ENCODE results near the gene ATP1A2. TPM values are rescaled to one million over a fixed set of nuclear protein-coding genes. Genes with fewer than 3 reads are reported as not detected.

The ATP1A2 gene
- total and polyA plus RNA-seq, 2 of the 8 experiments (the other 6 are each of a cell fraction or from before 2014, with no cell fraction given) = 39.7 to 40.8 TPM

- no peak for TF ChIP-seq JUND (IDR thresholded peaks at IDR 0.05; ENCODE audit: low read length)
- no peak for TF ChIP-seq SAP30 (IDR thresholded peaks at IDR 0.05; ENCODE audit: insufficient read depth, insufficient replicate concordance, low read length)
- no peak for TF ChIP-seq SP2 (IDR thresholded peaks at IDR 0.05; ENCODE audit: low read length)
- TF ChIP-seq SIN3A (conservative IDR thresholded peaks at IDR 0.05 in 1 of 2, IDR thresholded peaks at IDR 0.05 in 1 of 2; ENCODE audit: low read depth in 1 of 2, low read length in 2 of 2) = no peak
- TF ChIP-seq E2F6 (IDR thresholded peaks at IDR 0.05) = peak; percentile 43; the same call in 1 of the 2 replicates
- no peak for TF ChIP-seq SUZ12 (IDR thresholded peaks at IDR 0.05; ENCODE audit: low read length)
- TF ChIP-seq POU5F1 (IDR thresholded peaks at IDR 0.05; ENCODE audit: low read depth, low read length) = peak; percentile 61; the same call in 1 of the 2 replicates
- TF ChIP-seq CBX8 (IDR thresholded peaks at IDR 0.05; ENCODE audit: borderline replicate concordance, low read depth, low read length) = no peak
- TF ChIP-seq ATF3 (IDR thresholded peaks at IDR 0.05; ENCODE audit: insufficient read depth, low read depth, low read length) = no peak
- peak; percentile 92 to 98; a peak in 3 of 4 replicates for TF ChIP-seq HDAC2 (IDR thresholded peaks at IDR 0.05; ENCODE audit: borderline replicate concordance in 1 of 2, low read depth in 2 of 2, low read length in 2 of 2)
- peak in 1 of 2 experiments; percentile 96; a peak in 2 of 3 replicates for TF ChIP-seq EP300 (IDR thresholded peaks at IDR 0.05; ENCODE audit: borderline replicate concordance in 1 of 2, low read depth in 2 of 2, low read length in 2 of 2)
- TF ChIP-seq BACH1 (IDR thresholded peaks at IDR 0.05; ENCODE audit: low read length) = 0 out of 2 replicates have a peak, but pooled peaks have one; percentile 73
- TF ChIP-seq TCF12 (IDR thresholded peaks at IDR 0.05; ENCODE audit: low read depth, low read length) = 0 out of 2 replicates have a peak, but pooled peaks have one; percentile 69
- peak; percentile 99 for TF ChIP-seq NANOG (IDR thresholded peaks at IDR 0.05; ENCODE audit: insufficient read depth, low read depth, low read length, poor library complexity, severe bottlenecking)
- TF ChIP-seq SRF (IDR thresholded peaks at IDR 0.05; ENCODE audit: low read depth, low read length) = no peak
- TF ChIP-seq KDM1A (IDR thresholded peaks at IDR 0.05; ENCODE audit: borderline replicate concordance, low read length) = peak; percentile 81
- TF ChIP-seq TEAD4 (IDR thresholded peaks at IDR 0.05; ENCODE audit: low read depth, low read length) = peak; percentile 68; the same call in 1 of the 2 replicates
- TF ChIP-seq RAD21 (IDR thresholded peaks at IDR 0.05 in 1 of 2, conservative IDR thresholded peaks at IDR 0.05 in 1 of 2; ENCODE audit: low read depth in 2 of 2, low read length in 2 of 2) = no peak
- TF ChIP-seq POLR2A (IDR thresholded peaks at IDR 0.05; ENCODE audit: control extremely low read depth in 1 of 2, low read depth in 2 of 2, low read length in 2 of 2) = no peak
Observed at GRCh38 chr1:160169553-160170399, 54.2 kb downstream of the ATP1A2 start (continued).
